Kidney epithelial cell (primary cell): ENCODE measurements around the gene PDRG1. TPM values are rescaled to one million over a fixed set of nuclear protein-coding genes. Genes with fewer than 3 reads are reported as not detected.

Experiments
- DNase-seq: peaks from one replicate; pipeline ENCODE4 v3.0.0-alpha.2; 2010; ENCODE audit warnings: low read depth
- H3K27me3 ChIP-seq: 2 replicates; pipeline ENCODE4 v1.6.0; 2011; ENCODE audit warnings: low read length; ENCODE audit not compliant: control insufficient read depth, insufficient read depth
- H3K36me3 ChIP-seq: 2 replicates; pipeline ENCODE4 v1.5.1; 2011; ENCODE audit warnings: low read length; ENCODE audit not compliant: control insufficient read depth, insufficient read depth
- H3K4me3 ChIP-seq: 2 replicates; pipeline ENCODE4 v1.5.1; 2011; ENCODE audit warnings: low read depth, mild to moderate bottlenecking, control low read depth, low read length
- total RNA-seq: library from RNA; depleted of rRNA; stranded (reverse); fragments of >200 nt; gene quantifications from 2 replicates; pipeline ENCODE4 v1.2.3, GENCODE V29; 2015
- TF ChIP-seq, protein P1 (sequence below): IDR thresholded peaks from 2 replicates; pipeline ENCODE4 v1.5.1; 2011; ENCODE audit warnings: mild to moderate bottlenecking, moderate library complexity, low read length, control low read depth, inconsistent platforms; ENCODE audit not compliant: insufficient read depth, poor library complexity, severe bottlenecking

PDRG1 gene
- total RNA-seq, 1 donor from 2014 or later: 18.0 TPM

DNA sequence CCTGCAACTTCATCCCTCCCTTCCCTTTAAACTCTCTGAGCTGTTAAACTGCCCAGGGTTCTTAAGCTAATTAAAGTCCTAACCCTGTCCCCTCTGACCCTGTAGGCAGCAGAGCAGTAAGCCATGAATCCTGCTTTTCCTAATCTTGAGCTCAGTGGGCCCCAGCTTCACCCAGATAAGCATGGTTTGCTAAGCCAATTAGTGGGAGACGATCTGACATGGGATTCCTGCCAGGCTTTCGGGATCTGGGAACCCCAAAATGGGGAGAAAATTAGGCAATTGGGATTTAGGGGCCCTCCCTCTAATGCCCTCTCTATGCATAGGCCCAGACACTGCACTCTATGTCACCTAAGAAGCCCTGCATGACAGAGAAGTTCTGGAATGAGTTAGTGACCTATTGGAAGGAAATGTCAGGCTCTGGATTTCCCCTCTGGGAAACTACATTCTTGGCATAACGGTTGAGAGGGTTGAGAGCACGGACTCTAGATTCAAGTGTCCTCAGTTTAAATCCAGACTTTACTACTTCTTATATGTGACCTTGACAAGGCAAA lies 20.7 kb upstream of the PDRG1 start:
- TF ChIP-seq, protein P1, sequence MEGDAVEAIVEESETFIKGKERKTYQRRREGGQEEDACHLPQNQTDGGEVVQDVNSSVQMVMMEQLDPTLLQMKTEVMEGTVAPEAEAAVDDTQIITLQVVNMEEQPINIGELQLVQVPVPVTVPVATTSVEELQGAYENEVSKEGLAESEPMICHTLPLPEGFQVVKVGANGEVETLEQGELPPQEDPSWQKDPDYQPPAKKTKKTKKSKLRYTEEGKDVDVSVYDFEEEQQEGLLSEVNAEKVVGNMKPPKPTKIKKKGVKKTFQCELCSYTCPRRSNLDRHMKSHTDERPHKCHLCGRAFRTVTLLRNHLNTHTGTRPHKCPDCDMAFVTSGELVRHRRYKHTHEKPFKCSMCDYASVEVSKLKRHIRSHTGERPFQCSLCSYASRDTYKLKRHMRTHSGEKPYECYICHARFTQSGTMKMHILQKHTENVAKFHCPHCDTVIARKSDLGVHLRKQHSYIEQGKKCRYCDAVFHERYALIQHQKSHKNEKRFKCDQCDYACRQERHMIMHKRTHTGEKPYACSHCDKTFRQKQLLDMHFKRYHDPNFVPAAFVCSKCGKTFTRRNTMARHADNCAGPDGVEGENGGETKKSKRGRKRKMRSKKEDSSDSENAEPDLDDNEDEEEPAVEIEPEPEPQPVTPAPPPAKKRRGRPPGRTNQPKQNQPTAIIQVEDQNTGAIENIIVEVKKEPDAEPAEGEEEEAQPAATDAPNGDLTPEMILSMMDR: no peak
- H3K4me3 ChIP-seq: no peak overlapping the region
- DNase-seq: peak; percentile 16
- H3K36me3 ChIP-seq: no peaks in the 10 kb centered on the region
- peaks cover 26% of the 10 kb centered on the region for H3K27me3 ChIP-seq

DNA sequence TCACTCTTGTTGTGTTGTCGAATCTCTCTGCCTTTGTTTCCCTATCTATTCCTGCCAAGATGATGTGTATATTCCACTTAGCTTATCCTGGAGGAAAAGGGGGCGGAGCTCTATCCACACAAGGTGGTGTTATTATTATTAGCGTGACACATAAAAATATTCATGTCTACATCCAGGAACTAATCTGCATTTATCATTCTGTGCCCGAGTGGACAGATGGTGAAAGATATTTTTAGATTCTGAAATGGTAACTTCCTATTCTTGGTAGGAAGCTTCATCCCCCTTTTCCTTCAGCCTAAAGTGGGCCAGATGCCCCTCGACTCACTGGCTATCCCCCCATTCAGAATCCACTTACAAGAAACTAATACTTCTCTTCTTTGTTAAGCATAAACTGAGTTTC lies 18.1 kb upstream of the PDRG1 start:
- H3K4me3 ChIP-seq: no peak overlapping the region
- peaks cover 37% of the 10 kb centered on the region for H3K27me3 ChIP-seq
- TF ChIP-seq, protein P1: no peak
- H3K36me3 ChIP-seq: no peaks in the 10 kb centered on the region
- no peak for DNase-seq

GRCh38 chr20:31968291-31969126 lies 16.7 kb upstream of the PDRG1 start:
- TF ChIP-seq, protein P1: no peak
- Histone ChIP-seq H3K4me3 (peak overlapping the region; percentile 16), H3K27me3 (peaks cover 35% of the 10 kb centered on the region), H3K36me3 (no peaks in the 10 kb centered on the region)
- peak; percentile 10 for DNase-seq

GRCh38 chr20:31967830-31968249 lies 16.0 kb upstream of the PDRG1 start, which contains the start of gene XKR7:
Gene XKR7 (plus strand): TSS chr20:31968151. CDS start chr20:31968176, 25 bp downstream.
- H3K4me3 ChIP-seq: peak within 1 kb of the TSS; percentile 16
- TF ChIP-seq, protein P1: no peak
- no peaks in the 10 kb centered on the region for H3K36me3 ChIP-seq
- no peak for DNase-seq
- H3K27me3 ChIP-seq: peaks cover 38% of the 10 kb centered on the region

- H3K36me3 ChIP-seq: no peaks in the 10 kb centered on the region
- TF ChIP-seq, protein P1: no peak
- DNase-seq: no peak
- no peak overlapping the region for H3K4me3 ChIP-seq
- H3K27me3 ChIP-seq: peaks cover 44% of the 10 kb centered on the region
Measured at GRCh38 chr20:31966991-31967655, 15.3 kb upstream of the PDRG1 start.
